HG02870 (cell line): Measurements from ENCODE around the gene NGFR.
"Not testable (repeated sequence)": the region's sequence is repeated elsewhere in the genome, so short reads cannot be mapped to it uniquely, and the experiment has no call there.

Experiments
- ATAC-seq: cut with Tn5 transposase; IDR thresholded peaks from one replicate; pipeline ENCODE4 v1.9.1; 2021; ENCODE audit warnings: mild to moderate bottlenecking, moderate library complexity; ENCODE audit not compliant: unreplicated experiment

The NGFR gene

GRCh38 chr17:49494399-49494985 is 601 bp upstream of the NGFR start:
- ATAC-seq = no peak

DNA sequence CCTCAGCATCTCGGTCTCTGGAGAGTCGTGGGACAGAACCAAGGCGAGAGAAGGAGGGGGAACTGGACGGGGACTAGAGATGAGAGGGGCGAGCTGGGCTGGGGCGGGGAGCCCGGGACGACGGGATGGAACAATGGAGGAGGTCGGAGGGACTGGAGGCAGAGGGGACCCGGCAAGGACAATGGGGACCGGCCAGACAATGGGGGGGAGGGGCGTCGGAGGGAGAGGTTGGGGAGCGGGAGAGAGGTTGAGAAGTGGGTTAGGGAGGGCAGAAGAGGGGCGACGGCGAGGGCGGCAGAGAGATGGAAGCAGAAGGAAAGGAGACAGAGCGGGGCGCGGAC is 719 bp downstream of the NGFR start:
- ATAC-seq = no peak

- ATAC-seq = no peak
Measured at GRCh38 chr17:49496183-49496866, 1.2 kb downstream of the NGFR start.

- ATAC-seq = no peak
Measured at GRCh38 chr17:49496867-49497147, 1.7 kb downstream of the NGFR start.

DNA sequence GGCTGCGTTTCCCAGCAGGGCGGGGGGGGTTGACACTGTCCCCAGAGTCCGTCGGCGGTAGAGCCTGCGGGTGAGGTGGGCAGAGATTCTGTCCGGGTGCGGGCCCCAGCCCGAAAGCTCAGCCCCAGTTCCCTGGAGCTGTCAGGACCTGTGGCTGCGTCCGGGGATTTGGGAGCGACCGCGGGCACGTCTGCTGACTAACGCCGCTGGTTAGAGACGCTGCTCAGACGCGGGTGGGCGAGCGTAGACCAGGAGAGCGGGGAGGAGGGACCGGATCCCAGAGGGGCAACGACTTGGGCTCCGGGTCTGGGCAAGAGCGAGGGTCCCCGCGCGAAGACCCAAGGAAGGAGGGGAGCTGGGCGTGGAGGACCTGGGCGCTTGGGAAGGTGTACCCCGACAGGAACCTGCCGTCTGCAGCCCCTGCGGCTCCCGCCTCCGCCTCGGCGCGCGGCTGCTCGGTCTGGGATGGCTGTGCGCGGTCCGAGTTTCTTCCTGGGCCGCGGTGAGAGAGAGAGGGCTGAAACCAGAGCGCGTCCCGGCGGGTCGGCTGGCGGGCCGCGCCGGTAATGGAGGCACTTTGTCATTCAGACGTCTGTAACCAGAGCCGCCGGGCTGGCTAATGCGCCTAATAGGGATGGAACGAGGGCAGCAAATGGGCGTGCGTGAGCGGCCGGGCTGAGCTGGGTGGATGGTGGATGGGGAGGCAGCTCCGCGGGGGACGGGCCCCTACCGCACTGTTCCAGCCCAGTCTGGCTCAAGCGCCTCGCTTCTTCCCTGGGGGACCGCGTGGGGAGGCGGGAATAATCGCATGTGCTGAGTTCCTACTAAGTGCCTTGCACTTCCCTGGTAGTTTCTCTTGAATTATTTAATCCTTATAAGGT is 2.3 kb downstream of the NGFR start:
- ATAC-seq = no peak

DNA sequence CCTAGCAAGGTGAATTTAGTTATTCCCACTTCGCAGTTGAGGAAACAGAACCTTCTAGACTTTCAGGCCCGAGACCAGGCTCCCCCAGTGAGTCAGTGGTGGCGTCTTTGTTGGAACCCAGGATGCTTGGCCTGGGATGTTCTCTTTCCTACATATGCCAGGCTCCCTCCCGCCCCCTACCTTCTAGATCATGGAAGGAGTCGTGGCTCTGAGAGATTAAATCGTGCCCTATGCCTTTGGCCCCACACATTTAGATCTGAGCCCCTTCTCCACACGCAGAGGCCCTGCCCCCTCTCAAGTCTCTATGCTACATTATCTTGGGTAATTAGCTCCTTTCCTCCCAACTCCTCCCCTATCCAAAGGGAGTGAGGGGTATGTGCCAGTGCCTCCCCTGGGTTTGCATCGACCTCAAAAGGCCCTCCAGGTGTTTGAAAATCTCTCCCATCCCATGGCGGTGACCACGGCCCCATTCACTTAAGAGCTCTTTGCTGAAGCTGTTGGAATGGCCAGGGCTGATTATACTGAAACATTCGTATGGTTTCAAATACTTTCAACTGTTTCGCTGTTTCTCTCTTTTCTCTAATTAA is 3.0 kb downstream of the NGFR start:
- no peak for ATAC-seq

DNA sequence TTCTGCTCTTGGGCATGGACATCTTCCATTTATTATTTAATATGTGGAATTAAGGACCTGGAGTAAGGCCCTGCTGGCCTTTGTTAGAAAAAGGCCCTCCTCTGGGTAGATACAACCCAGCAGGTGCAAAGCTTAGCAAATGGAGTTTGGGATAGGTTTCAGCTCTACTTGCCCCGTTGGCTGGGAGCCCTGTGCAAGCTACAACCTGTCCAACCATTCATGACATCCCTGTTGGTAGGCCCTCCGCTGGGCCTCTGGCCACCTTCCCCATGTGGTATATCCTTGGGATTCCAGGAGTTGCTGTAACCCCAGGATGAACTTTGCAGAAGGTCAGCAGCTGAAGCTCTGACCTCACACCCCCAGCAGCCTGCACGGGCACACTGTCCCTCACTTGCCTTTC is 6.4 kb downstream of the NGFR start:
- ATAC-seq = no peak

GRCh38 chr17:49502254-49502653 is 7.2 kb downstream of the NGFR start:
- ATAC-seq = no peak

DNA sequence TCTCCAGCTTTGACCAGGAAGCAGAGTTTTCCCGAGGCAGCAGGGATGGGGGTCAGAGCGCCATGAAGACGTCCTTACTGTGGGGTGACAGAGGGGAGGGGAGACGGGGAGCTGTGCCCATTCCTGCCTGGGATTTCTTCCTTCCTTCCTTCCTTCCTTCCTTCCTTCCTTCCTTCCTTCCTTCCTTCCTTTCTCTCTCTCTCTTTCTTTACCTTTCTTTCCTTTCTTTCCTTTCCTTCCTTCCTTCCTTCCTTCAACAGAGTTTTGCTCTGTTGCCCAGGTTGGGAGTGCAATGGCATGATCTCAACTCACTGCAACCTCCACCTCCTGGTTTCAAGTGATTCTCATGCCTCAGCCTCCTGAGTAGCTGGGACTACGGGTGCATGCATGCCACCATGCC is 7.6 kb downstream of the NGFR start:
- ATAC-seq = not testable (repeated sequence)

- ATAC-seq = no peak
Measured at GRCh38 chr17:49504369-49504768, 9.3 kb downstream of the NGFR start.

GRCh38 chr17:49505854-49506253 is 10.8 kb downstream of the NGFR start:
- no peak for ATAC-seq

DNA sequence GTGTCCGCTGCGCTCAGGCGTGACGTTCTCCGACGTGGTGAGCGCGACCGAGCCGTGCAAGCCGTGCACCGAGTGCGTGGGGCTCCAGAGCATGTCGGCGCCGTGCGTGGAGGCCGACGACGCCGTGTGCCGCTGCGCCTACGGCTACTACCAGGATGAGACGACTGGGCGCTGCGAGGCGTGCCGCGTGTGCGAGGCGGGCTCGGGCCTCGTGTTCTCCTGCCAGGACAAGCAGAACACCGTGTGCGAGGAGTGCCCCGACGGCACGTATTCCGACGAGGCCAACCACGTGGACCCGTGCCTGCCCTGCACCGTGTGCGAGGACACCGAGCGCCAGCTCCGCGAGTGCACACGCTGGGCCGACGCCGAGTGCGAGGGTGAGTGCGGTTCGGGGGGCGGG is 11.2 kb downstream of the NGFR start:
- no peak for ATAC-seq

DNA sequence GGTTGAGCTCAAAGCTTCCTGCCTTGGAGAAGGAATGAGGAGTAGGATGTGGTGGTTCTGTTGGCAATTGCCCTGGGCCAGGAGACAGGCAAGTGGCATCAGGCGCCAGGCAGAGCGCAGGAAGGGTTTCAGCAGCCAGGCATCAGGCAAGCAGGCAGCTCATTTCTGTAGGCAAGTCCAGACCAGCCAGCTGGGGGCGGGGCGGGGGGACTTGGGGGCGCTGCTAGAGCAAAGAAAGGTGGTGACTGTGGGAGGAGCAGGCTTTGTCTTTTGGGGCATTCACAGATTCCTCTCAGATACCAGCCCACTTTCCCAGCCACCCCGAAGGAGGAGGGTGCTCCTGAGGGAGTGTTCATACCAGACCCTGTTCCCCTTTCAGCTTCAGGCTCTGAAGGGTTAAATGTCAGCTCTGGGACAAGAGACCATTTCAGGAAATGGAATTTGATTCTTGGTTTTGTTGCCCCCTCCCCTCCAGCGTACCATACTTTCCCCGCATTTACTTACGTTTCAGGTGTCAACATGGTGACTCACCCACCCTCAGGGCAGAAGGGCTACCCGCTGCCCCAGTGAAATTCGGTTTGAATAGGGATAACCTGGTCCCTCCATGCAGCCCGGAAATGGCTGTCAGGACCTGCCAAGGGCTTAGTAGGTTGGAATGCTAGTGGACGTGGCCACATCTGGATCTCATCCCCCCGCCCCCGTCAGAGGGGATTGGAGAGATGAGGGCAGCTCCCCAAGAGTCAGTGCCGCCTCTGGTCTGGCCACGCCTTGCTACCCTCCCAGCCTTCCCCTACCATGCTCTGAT is 13.2 kb downstream of the NGFR start:
- no peak for ATAC-seq

DNA sequence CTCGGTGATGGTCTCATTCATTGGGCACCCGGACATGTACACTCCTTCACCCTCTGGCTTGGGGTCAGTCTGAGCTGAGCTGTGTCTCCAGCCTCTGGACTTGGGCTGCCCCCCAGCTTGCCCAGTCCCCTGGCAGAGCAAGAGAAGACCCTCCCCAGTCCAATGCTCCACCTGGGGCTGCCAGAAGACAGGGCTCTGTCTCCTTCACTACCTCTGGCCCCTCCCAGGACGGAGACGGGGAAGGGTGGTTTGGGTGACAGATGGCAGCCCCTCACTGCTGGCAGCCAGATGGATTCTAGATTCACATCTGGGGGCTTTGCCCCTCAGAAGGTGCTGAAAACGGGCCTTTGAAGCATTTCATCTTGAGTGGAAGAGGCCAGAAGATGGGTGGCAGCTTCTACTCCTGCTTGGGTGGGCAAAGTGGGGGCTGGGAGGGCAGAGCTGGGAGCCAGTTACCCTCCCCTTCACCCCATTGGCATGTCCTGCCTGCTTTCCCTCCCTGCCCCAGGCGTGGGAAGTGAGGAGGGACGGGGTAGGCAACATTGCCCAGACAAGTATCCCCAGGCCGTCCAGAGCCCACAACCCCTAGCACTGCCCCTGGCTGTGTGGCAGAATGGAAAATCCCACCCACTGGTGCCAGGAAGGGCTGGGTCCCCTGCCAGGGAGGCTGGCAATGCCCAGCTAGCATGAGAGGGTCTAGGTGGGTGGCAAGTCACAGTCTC is 13.9 kb downstream of the NGFR start:
- no peak for ATAC-seq

- no peak for ATAC-seq
Measured at GRCh38 chr17:49509588-49509917, 14.5 kb downstream of the NGFR start.

DNA sequence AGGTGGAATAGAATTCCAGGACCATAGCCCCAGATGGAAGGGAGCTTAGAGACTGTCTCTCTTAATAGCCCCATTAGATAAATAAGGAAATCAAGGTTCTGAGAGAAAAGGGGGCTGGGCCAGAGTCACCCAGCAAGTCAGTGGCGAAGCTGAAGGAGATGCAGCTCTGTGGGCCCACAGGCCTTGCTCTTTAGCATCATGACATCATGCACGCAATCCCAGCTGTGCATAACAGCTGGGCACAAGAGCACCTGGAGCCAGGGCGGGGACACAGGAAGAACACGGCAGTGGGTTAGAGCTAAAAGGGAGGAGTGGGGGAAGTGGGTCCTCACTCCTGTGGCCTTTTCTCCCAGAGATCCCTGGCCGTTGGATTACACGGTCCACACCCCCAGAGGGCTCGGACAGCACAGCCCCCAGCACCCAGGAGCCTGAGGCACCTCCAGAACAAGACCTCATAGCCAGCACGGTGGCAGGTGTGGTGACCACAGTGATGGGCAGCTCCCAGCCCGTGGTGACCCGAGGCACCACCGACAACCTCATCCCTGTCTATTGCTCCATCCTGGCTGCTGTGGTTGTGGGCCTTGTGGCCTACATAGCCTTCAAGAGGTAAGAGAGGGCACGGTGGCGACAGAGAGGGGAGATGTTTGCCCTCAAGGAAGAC is 15.1 kb downstream of the NGFR start:
- no peak for ATAC-seq

- ATAC-seq = no peak
Measured at GRCh38 chr17:49510720-49511110, 15.6 kb downstream of the NGFR start.

DNA sequence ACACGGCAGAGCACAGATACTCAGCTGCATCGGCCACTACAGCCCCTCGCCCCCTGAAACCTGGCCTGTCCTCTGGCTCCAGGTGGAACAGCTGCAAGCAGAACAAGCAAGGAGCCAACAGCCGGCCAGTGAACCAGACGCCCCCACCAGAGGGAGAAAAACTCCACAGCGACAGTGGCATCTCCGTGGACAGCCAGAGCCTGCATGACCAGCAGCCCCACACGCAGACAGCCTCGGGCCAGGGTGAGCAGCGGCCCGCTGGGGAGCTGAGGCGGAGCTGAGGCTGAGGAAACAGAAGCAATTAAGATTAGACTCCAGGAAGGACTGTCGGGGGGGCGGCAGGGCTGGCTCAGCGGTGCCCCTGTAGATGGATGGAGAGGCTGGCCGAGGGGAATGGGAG is 16.7 kb downstream of the NGFR start:
- ATAC-seq = no peak

DNA sequence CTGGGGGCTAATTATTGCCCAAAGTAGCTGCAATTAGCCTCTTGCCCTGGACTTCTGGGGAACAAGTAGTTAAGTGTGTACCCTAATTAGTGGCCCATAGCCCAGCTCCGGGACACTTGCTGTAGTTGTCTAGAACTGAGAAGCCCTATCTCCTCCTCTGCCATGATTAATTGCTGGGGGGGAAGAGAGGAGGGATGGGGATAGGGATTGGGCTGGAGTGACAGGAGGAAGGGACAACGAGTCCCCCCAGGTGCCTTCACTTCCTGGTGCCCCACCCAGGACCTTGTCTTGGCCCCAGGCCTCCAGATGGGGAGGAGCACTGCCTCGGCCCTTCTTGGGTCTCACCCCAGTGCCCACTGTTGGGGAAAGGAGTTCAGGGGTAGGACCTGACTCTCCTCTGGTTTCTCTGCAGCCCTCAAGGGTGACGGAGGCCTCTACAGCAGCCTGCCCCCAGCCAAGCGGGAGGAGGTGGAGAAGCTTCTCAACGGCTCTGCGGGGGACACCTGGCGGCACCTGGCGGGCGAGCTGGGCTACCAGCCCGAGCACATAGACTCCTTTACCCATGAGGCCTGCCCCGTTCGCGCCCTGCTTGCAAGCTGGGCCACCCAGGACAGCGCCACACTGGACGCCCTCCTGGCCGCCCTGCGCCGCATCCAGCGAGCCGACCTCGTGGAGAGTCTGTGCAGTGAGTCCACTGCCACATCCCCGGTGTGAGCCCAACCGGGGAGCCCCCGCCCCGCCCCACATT is 17.4 kb downstream of the NGFR start:
- no peak for ATAC-seq

DNA sequence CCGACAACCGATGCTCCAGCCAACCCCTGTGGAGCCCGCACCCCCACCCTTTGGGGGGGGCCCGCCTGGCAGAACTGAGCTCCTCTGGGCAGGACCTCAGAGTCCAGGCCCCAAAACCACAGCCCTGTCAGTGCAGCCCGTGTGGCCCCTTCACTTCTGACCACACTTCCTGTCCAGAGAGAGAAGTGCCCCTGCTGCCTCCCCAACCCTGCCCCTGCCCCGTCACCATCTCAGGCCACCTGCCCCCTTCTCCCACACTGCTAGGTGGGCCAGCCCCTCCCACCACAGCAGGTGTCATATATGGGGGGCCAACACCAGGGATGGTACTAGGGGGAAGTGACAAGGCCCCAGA is 17.9 kb downstream of the NGFR start:
- ATAC-seq = no peak
